Trophoblast cell (in vitro differentiated cells and primary cell): ENCODE results near the gene FBH1.
A peak's percentile ranks its signal among the peaks of the same experiment; 100 is the strongest.

Experiments used
- DNase-seq, 2 donors: peaks; one replicate each; pipeline ENCODE4 v3.0.0-alpha.2; 2016
- H2AFZ ChIP-seq: 2 replicates; pipeline ENCODE4 v1.6.1; 2013; ENCODE audit warnings: low read length, moderate library complexity, mild to moderate bottlenecking; ENCODE audit not compliant: insufficient read depth, poor library complexity
- H2AK5ac ChIP-seq: 2 replicates; pipeline ENCODE4 v1.6.1; 2013; ENCODE audit warnings: mild to moderate bottlenecking, low read length
- H2BK120ac ChIP-seq: 2 replicates; pipeline ENCODE4 v1.6.1; 2013; ENCODE audit warnings: low read length, mild to moderate bottlenecking, moderate library complexity; ENCODE audit not compliant: insufficient read depth, poor library complexity
- H2BK12ac ChIP-seq: 2 replicates; pipeline ENCODE4 v1.6.1; 2013; ENCODE audit warnings: mild to moderate bottlenecking, low read length, moderate library complexity
- H2BK5ac ChIP-seq: 2 replicates; pipeline ENCODE4 v1.6.1; 2013; ENCODE audit warnings: low read length, low read depth, moderate library complexity, mild to moderate bottlenecking; ENCODE audit not compliant: poor library complexity
- H3K14ac ChIP-seq: 2 replicates; pipeline ENCODE4 v1.6.1; 2013; ENCODE audit warnings: mild to moderate bottlenecking, low read length
- H3K18ac ChIP-seq: 2 replicates; pipeline ENCODE4 v1.6.1; 2013; ENCODE audit warnings: mild to moderate bottlenecking, low read length
- H3K23ac ChIP-seq: 2 replicates; pipeline ENCODE4 v1.6.1; 2013; ENCODE audit warnings: low read length
- H3K27ac ChIP-seq: 2 replicates; pipeline ENCODE4 v1.5.1; 2013; ENCODE audit warnings: low read depth, mild to moderate bottlenecking, inconsistent platforms, low read length, moderate library complexity
- H3K27me3 ChIP-seq: 2 replicates; pipeline ENCODE4 v1.6.1; 2013; ENCODE audit warnings: inconsistent platforms, mild to moderate bottlenecking, low read length, moderate library complexity; ENCODE audit not compliant: insufficient read depth
- H3K36me3 ChIP-seq, 2 experiments: 1 replicate in 1 of 2; 2 replicates in 1 of 2; pipeline ENCODE4 v1.6.1; 2013; ENCODE audit warnings: low read length in 2 of 2, mild to moderate bottlenecking in 2 of 2, moderate library complexity in 1 of 2; ENCODE audit not compliant: insufficient read depth in 2 of 2, control insufficient read depth in 1 of 2
- H3K4ac ChIP-seq: 2 replicates; pipeline ENCODE4 v1.6.1; 2013; ENCODE audit warnings: low read depth, mild to moderate bottlenecking, low read length, moderate library complexity
- H3K4me1 ChIP-seq, 2 experiments: 1 replicate in 1 of 2; 2 replicates in 1 of 2; pipeline ENCODE4 v1.6.1; 2013; ENCODE audit warnings: low read length in 2 of 2, mild to moderate bottlenecking in 2 of 2, moderate library complexity in 1 of 2; ENCODE audit not compliant: insufficient read depth in 2 of 2, control insufficient read depth in 1 of 2
- H3K4me2 ChIP-seq: 2 replicates; pipeline ENCODE4 v1.6.1; 2013; ENCODE audit warnings: inconsistent platforms, mild to moderate bottlenecking, low read length, moderate library complexity
- H3K4me3 ChIP-seq: 2 replicates; pipeline ENCODE4 v1.5.1; 2013; ENCODE audit warnings: mild to moderate bottlenecking, low read depth, low read length, inconsistent platforms
- H3K79me1 ChIP-seq: one replicate; pipeline ENCODE4 v1.6.1; 2013; ENCODE audit warnings: low read length
- H3K79me2 ChIP-seq: 2 replicates; pipeline ENCODE4 v1.6.1; 2013; ENCODE audit warnings: low read length, mild to moderate bottlenecking; ENCODE audit not compliant: control insufficient read depth, insufficient read depth, poor library complexity
- H3K9ac ChIP-seq: 2 replicates; pipeline ENCODE4 v1.6.1; 2013; ENCODE audit warnings: mild to moderate bottlenecking, low read length
- H3K9me3 ChIP-seq: 2 replicates; pipeline ENCODE4 v1.6.1; 2013; ENCODE audit warnings: low read depth, mild to moderate bottlenecking, control low read depth, inconsistent platforms, low read length; ENCODE audit not compliant: insufficient read depth
- H4K12ac ChIP-seq: 2 replicates; pipeline ENCODE4 v1.6.1; 2013; ENCODE audit warnings: low read depth, mild to moderate bottlenecking, low read length, moderate library complexity
- H4K8ac ChIP-seq: 2 replicates; pipeline ENCODE4 v1.6.1; 2013; ENCODE audit warnings: low read depth, mild to moderate bottlenecking, low read length, moderate library complexity
- H4K91ac ChIP-seq: one replicate; pipeline ENCODE4 v1.6.1; 2013; ENCODE audit warnings: low read depth, mild to moderate bottlenecking, low read length, moderate library complexity
- WGBS: extraction: QIAGEN DNeasy Blood & Tissue Kit; methylation state at CpG from one replicate; pipeline ENCODE4 v1.1.7; 2013; ENCODE audit warnings: missing lambda C conversion rate; ENCODE audit not compliant: insufficient read length, insufficient coverage; ENCODE audit errors: extremely low coverage; 5-methylcytosine and 5-hydroxymethylcytosine counted together

The FBH1 gene

GRCh38 chr10:5970527-5970926 lies 80.5 kb downstream of the FBH1 start:
- Histone ChIP-seq H3K4me1 (no peaks in the 10 kb centered on the region), H2BK5ac (no peak overlapping the region), H4K91ac (no peak overlapping the region), H3K27ac (no peak overlapping the region), H3K9ac (no peak overlapping the region), H4K8ac (no peak overlapping the region), H3K18ac (no peak overlapping the region), H3K4me3 (no peak overlapping the region), H2AFZ (no peak overlapping the region), H3K9me3 (no peaks in the 10 kb centered on the region), H3K27me3 (no peaks in the 10 kb centered on the region), H3K23ac (no peak overlapping the region), H3K4me2 (no peak overlapping the region), H2BK12ac (no peak overlapping the region), H3K36me3 (no peaks in the 10 kb centered on the region), H3K14ac (no peak overlapping the region), H3K79me1 (no peaks in the 10 kb centered on the region), H3K79me2 (no peaks in the 10 kb centered on the region), H3K4ac (no peak overlapping the region), H2BK120ac (no peak overlapping the region), H2AK5ac (no peak overlapping the region), H4K12ac (no peak overlapping the region)
- DNase-seq, result no peak
- no CpG with 5 or more reads among the region's 3 CpGs for WGBS

GRCh38 chr10:5971315-5971832 lies 81.3 kb downstream of the FBH1 start:
- Histone ChIP-seq H3K14ac (no peak overlapping the region), H2AK5ac (no peak overlapping the region), H3K4me3 (no peak overlapping the region), H3K4ac (no peak overlapping the region), H3K27ac (no peak overlapping the region), H3K9me3 (no peaks in the 10 kb centered on the region), H2BK120ac (no peak overlapping the region), H3K18ac (no peak overlapping the region), H3K23ac (no peak overlapping the region), H3K79me1 (no peaks in the 10 kb centered on the region), H4K12ac (no peak overlapping the region), H4K91ac (no peak overlapping the region), H3K4me2 (no peak overlapping the region), H3K36me3 (no peaks in the 10 kb centered on the region), H3K27me3 (peaks cover 4% of the 10 kb centered on the region), H3K4me1 (no peaks in the 10 kb centered on the region), H2AFZ (no peak overlapping the region), H2BK12ac (no peak overlapping the region), H3K79me2 (no peaks in the 10 kb centered on the region), H3K9ac (no peak overlapping the region), H4K8ac (no peak overlapping the region), H2BK5ac (no peak overlapping the region)
- no CpG with 5 or more reads among the region's 8 CpGs for WGBS
- peak in 1 of 2 donors; percentile 18 for DNase-seq

GRCh38 chr10:5971886-5972285 lies 81.8 kb downstream of the FBH1 start:
- Histone ChIP-seq H3K79me1 (no peaks in the 10 kb centered on the region), H2AFZ (no peak overlapping the region), H3K4me2 (no peak overlapping the region), H3K9me3 (no peaks in the 10 kb centered on the region), H3K4ac (no peak overlapping the region), H3K27ac (no peak overlapping the region), H2BK5ac (no peak overlapping the region), H4K91ac (no peak overlapping the region), H2BK120ac (no peak overlapping the region), H2AK5ac (no peak overlapping the region), H3K79me2 (no peaks in the 10 kb centered on the region), H3K23ac (no peak overlapping the region), H4K12ac (no peak overlapping the region), H3K9ac (no peak overlapping the region), H2BK12ac (no peak overlapping the region), H4K8ac (no peak overlapping the region), H3K4me1 (peaks cover 2% of the 10 kb centered on the region in 2 experiments), H3K4me3 (no peak overlapping the region), H3K36me3 (no peaks in the 10 kb centered on the region), H3K14ac (no peak overlapping the region), H3K27me3 (peaks cover 10% of the 10 kb centered on the region), H3K18ac (no peak overlapping the region)
- no peak for DNase-seq
- WGBS, result no CpG with 5 or more reads among the region's 4 CpGs

GRCh38 chr10:5973069-5973468 lies 83.0 kb downstream of the FBH1 start:
- Histone ChIP-seq H3K4me1 (peaks cover 6 to 7% of the 10 kb centered on the region in 2 experiments), H4K8ac (no peak overlapping the region), H3K4me3 (no peak overlapping the region), H3K9me3 (no peaks in the 10 kb centered on the region), H3K9ac (no peak overlapping the region), H2BK12ac (no peak overlapping the region), H3K14ac (no peak overlapping the region), H2BK120ac (no peak overlapping the region), H3K18ac (no peak overlapping the region), H3K79me2 (no peaks in the 10 kb centered on the region), H4K12ac (no peak overlapping the region), H4K91ac (no peak overlapping the region), H3K23ac (no peak overlapping the region), H3K4me2 (no peak overlapping the region), H2AK5ac (no peak overlapping the region), H3K79me1 (no peaks in the 10 kb centered on the region), H3K4ac (no peak overlapping the region), H2AFZ (no peak overlapping the region), H3K27me3 (peaks cover 21% of the 10 kb centered on the region), H2BK5ac (no peak overlapping the region), H3K27ac (no peak overlapping the region), H3K36me3 (no peaks in the 10 kb centered on the region)
- WGBS, result no CpG with 5 or more reads among the region's 4 CpGs
- no peak for DNase-seq
